HCT116 (cell line): ENCODE measurements around the gene PNPLA5.

Experiments used
- EZH2 ChIP-seq: fragments of 200-600 bp; sonication (generic); IDR thresholded peaks from 2 replicates; pipeline ENCODE4 v1.6.1; 2017; ENCODE audit warnings: antibody characterized with exemption, mixed run types
- POLR2A ChIP-seq: IDR thresholded peaks from 2 replicates; pipeline ENCODE4 v1.7.0; 2011; ENCODE audit warnings: borderline replicate concordance; ENCODE audit not compliant: insufficient read depth, insufficient read length; ENCODE audit errors: extremely low read depth
- RAD21 ChIP-seq: IDR thresholded peaks from 2 replicates; pipeline ENCODE4 v1.6.1; 2012; ENCODE audit warnings: low read depth, mild to moderate bottlenecking
- ZFX ChIP-seq: fragments of 450-650 bp; IDR thresholded peaks from 2 replicates; pipeline ENCODE4 v1.6.1; 2017
- TF ChIP-seq, protein P1 (sequence below), 3 experiments: fragments of 200-600 bp in 1 of 3; sonication (generic) in 1 of 3; IDR thresholded peaks in 2 of 3; conservative IDR thresholded peaks in 1 of 3; 2 replicates each; pipeline ENCODE4 v1.5.1; 2012 to 2017; ENCODE audit warnings: low read depth in 2 of 3, low read length in 2 of 3, antibody characterized with exemption in 1 of 3, borderline replicate concordance in 1 of 3, control low read depth in 1 of 3, mild to moderate bottlenecking in 1 of 3, mixed read lengths in 1 of 3, mixed run types in 1 of 3, moderate library complexity in 1 of 3; ENCODE audit not compliant: insufficient read depth in 1 of 3
- TF ChIP-seq, protein P2 (sequence below): IDR thresholded peaks from 2 replicates; pipeline ENCODE4 v1.6.1; 2012; ENCODE audit warnings: low read depth
- TF ChIP-seq, protein P3 (sequence below): IDR thresholded peaks from 2 replicates; pipeline ENCODE4 v1.6.1; 2012

DNA sequence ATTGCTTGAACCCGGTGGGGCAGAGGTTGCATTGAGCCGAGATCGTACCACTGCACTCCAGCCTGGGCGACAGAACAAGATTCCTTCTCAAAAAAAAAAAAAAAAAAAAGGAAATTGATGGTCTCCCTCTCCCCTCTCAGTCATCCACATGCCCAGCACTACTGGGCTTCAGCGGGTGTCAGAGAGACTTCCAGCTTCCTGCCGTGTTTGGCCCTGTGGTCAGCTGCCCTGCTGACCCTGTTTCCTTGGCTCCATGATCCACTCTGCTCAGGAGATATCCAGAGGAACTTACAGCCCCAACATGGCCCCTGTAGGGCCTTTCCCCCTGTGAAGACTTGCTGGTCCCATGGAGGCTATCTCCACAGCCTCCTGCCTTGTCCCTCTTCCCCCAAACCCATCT is 25.7 kb upstream of the PNPLA5 start:
- TF ChIP-seq, protein P1, sequence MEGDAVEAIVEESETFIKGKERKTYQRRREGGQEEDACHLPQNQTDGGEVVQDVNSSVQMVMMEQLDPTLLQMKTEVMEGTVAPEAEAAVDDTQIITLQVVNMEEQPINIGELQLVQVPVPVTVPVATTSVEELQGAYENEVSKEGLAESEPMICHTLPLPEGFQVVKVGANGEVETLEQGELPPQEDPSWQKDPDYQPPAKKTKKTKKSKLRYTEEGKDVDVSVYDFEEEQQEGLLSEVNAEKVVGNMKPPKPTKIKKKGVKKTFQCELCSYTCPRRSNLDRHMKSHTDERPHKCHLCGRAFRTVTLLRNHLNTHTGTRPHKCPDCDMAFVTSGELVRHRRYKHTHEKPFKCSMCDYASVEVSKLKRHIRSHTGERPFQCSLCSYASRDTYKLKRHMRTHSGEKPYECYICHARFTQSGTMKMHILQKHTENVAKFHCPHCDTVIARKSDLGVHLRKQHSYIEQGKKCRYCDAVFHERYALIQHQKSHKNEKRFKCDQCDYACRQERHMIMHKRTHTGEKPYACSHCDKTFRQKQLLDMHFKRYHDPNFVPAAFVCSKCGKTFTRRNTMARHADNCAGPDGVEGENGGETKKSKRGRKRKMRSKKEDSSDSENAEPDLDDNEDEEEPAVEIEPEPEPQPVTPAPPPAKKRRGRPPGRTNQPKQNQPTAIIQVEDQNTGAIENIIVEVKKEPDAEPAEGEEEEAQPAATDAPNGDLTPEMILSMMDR (IDR thresholded peaks at IDR 0.05 in 2 of 3, conservative IDR thresholded peaks at IDR 0.05 in 1 of 3; ENCODE audit: borderline replicate concordance in 1 of 3, insufficient read depth in 1 of 3, low read depth in 2 of 3, low read length in 2 of 3), result no peak
- TF ChIP-seq EZH2 (no peak), ZFX (no peak), POLR2A (no peak), RAD21 (no peak)
- TF ChIP-seq, protein P2, sequence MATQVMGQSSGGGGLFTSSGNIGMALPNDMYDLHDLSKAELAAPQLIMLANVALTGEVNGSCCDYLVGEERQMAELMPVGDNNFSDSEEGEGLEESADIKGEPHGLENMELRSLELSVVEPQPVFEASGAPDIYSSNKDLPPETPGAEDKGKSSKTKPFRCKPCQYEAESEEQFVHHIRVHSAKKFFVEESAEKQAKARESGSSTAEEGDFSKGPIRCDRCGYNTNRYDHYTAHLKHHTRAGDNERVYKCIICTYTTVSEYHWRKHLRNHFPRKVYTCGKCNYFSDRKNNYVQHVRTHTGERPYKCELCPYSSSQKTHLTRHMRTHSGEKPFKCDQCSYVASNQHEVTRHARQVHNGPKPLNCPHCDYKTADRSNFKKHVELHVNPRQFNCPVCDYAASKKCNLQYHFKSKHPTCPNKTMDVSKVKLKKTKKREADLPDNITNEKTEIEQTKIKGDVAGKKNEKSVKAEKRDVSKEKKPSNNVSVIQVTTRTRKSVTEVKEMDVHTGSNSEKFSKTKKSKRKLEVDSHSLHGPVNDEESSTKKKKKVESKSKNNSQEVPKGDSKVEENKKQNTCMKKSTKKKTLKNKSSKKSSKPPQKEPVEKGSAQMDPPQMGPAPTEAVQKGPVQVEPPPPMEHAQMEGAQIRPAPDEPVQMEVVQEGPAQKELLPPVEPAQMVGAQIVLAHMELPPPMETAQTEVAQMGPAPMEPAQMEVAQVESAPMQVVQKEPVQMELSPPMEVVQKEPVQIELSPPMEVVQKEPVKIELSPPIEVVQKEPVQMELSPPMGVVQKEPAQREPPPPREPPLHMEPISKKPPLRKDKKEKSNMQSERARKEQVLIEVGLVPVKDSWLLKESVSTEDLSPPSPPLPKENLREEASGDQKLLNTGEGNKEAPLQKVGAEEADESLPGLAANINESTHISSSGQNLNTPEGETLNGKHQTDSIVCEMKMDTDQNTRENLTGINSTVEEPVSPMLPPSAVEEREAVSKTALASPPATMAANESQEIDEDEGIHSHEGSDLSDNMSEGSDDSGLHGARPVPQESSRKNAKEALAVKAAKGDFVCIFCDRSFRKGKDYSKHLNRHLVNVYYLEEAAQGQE, result no peak
- TF ChIP-seq, protein P3, sequence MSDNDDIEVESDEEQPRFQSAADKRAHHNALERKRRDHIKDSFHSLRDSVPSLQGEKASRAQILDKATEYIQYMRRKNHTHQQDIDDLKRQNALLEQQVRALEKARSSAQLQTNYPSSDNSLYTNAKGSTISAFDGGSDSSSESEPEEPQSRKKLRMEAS, result no peak
